GM06990 (cell line): ENCODE data around the gene RASSF6.

Experiments
- DNase-seq: peaks from one replicate; pipeline ENCODE4 v3.0.0-alpha.2; 2011; ENCODE audit not compliant: insufficient read length; ENCODE audit errors: extremely low read depth
- H3K27me3 ChIP-seq: replicated peaks from 2 replicates; pipeline ENCODE4 v1.6.0; 2011; ENCODE audit warnings: low read length; ENCODE audit not compliant: control insufficient read depth, insufficient read depth
- H3K36me3 ChIP-seq: 2 replicates; pipeline ENCODE4 v1.5.1; 2011; ENCODE audit warnings: low read length; ENCODE audit not compliant: control insufficient read depth, insufficient read depth
- H3K4me3 ChIP-seq: replicated peaks from 2 replicates; pipeline ENCODE4 v1.5.1; 2011; ENCODE audit warnings: low read depth, mild to moderate bottlenecking, control low read depth, low read length
- CTCF ChIP-seq: IDR thresholded peaks from 2 replicates; pipeline ENCODE4 v1.5.1; 2011; ENCODE audit warnings: low read length, control low read depth, mild to moderate bottlenecking, inconsistent platforms; ENCODE audit not compliant: insufficient read depth, poor library complexity, severe bottlenecking

RASSF6 gene

GRCh38 chr4:73544620-73545019, 75.6 kb downstream of the RASSF6 start:
- no peak for TF ChIP-seq CTCF
- Histone ChIP-seq H3K36me3 (no peaks in the 10 kb centered on the region), H3K27me3 (no peaks in the 10 kb centered on the region), H3K4me3 (no peak overlapping the region)
- DNase-seq = no peak

- Histone ChIP-seq H3K27me3 (no peaks in the 10 kb centered on the region), H3K4me3 (no peak overlapping the region), H3K36me3 (no peaks in the 10 kb centered on the region)
- no peak for DNase-seq
- no peak for TF ChIP-seq CTCF
Measured at GRCh38 chr4:73541251-73541650, 79.0 kb downstream of the RASSF6 start.

- no peak for TF ChIP-seq CTCF
- no peaks in the 10 kb centered on the region for H3K27me3 ChIP-seq
- H3K36me3 ChIP-seq = no peaks in the 10 kb centered on the region
- no peak overlapping the region for H3K4me3 ChIP-seq
- DNase-seq = no peak
Measured at GRCh38 chr4:73540826-73541225, 79.4 kb downstream of the RASSF6 start.

GRCh38 chr4:73539386-73539785, 80.8 kb downstream of the RASSF6 start:
- no peak for DNase-seq

GRCh38 chr4:73538162-73538561, 82.1 kb downstream of the RASSF6 start:
- Histone ChIP-seq H3K36me3 (no peaks in the 10 kb centered on the region), H3K4me3 (no peak overlapping the region), H3K27me3 (no peaks in the 10 kb centered on the region)
- DNase-seq = peak; percentile 14
- TF ChIP-seq CTCF = no peak

More at GRCh38 chr4:73539386-73539785, 80.8 kb downstream of the RASSF6 start:
- TF ChIP-seq CTCF = no peak
- Histone ChIP-seq H3K36me3 (no peaks in the 10 kb centered on the region), H3K4me3 (no peak overlapping the region), H3K27me3 (no peaks in the 10 kb centered on the region)

- H3K4me3 ChIP-seq = no peak overlapping the region
- DNase-seq = no peak
- no peaks in the 10 kb centered on the region for H3K36me3 ChIP-seq
- no peak for TF ChIP-seq CTCF
- no peaks in the 10 kb centered on the region for H3K27me3 ChIP-seq
Measured at GRCh38 chr4:73533515-73534422, 86.5 kb downstream of the RASSF6 start.
